GM12878 (cell line): Measurements from ENCODE around the gene LIPA. TPM values are rescaled to one million over a fixed set of nuclear protein-coding genes. Genes with fewer than 3 reads are reported as not detected.

Source experiments
- ATAC-seq: fragments of 200-7000 bp; cut with Tn5 transposase; 3 replicates; pipeline ENCODE4 v1.9.1; 2020; ENCODE audit warnings: mild to moderate bottlenecking, moderate library complexity
- BruUV-seq: library from RNA; stranded (reverse); fragments of 400-500 nt; replicated peaks from 2 replicates; lab custom pipeline; 2021; lab: Mats Ljungman, UMichigan
- CTCF ChIA-PET: fragments of 300-600 bp; sonication (Branson Sonifier 250); formaldehyde crosslinking; extraction: SDS; loops from one replicate; lab custom pipeline; 2021; ENCODE audit warnings: inconsistent platforms; lab: Yijun Ruan, JAX
- POLR2A ChIA-PET: fragments of 350-600 bp; formaldehyde crosslinking; extraction: SDS; loops from one replicate; lab custom pipeline; 2021; ENCODE audit warnings: inconsistent platforms; lab: Charles Lee
- RAD21 ChIA-PET: fragments of 300-600 bp; sonication (Branson Sonifier 250); formaldehyde crosslinking; loops from one replicate; lab custom pipeline; 2023; ENCODE audit warnings: antibody characterized with exemption; ENCODE audit not compliant: unreplicated experiment; lab: Charles Lee
- SMC1A ChIA-PET: fragments of 300-600 bp; sonication (Branson Sonifier 250); formaldehyde crosslinking; loops from one replicate; lab custom pipeline; 2023; ENCODE audit not compliant: unreplicated experiment, uncharacterized antibody; lab: Charles Lee
- DNase-seq: peaks from one replicate; pipeline ENCODE4 v3.0.0-alpha.2; 2011; ENCODE audit warnings: low read depth, low spot score
- FAIRE-seq: peaks from 3 replicates; lab custom pipeline; 2011; peaks lifted over from hg19 to GRCh38; lab: Jason Lieb, UNC
- H2AFZ ChIP-seq: 2 replicates; pipeline ENCODE4 v1.6.0; 2011; ENCODE audit warnings: low read depth, low read length, control low read depth; ENCODE audit not compliant: control insufficient read depth
- H3K27ac ChIP-seq: 2 replicates; pipeline ENCODE4 v1.5.1; 2011; ENCODE audit warnings: control low read depth; ENCODE audit not compliant: control insufficient read depth, insufficient read depth
- H3K27me3 ChIP-seq, 2 experiments: replicated peaks in 1 of 2; 2 replicates each; pipeline versions ENCODE4 v1.6.0 to v1.6.1; 2011; ENCODE audit warnings: low read length in 1 of 2; ENCODE audit not compliant: control insufficient read depth in 2 of 2, insufficient read depth in 2 of 2
- H3K36me3 ChIP-seq, 2 experiments: 2 replicates each; pipeline ENCODE4 v1.5.1; 2011; ENCODE audit warnings: low read length in 1 of 2; ENCODE audit not compliant: control insufficient read depth in 2 of 2, insufficient read depth in 2 of 2
- H3K4me1 ChIP-seq: 2 replicates; pipeline ENCODE4 v1.6.1; 2011; ENCODE audit warnings: mild to moderate bottlenecking, low read length, moderate library complexity, mixed read lengths; ENCODE audit not compliant: control insufficient read depth, insufficient read depth
- H3K4me2 ChIP-seq: 2 replicates; pipeline ENCODE4 v1.6.0; 2011; ENCODE audit warnings: control low read depth; ENCODE audit not compliant: control insufficient read depth, insufficient read depth
- H3K4me3 ChIP-seq: fragments of 200-600 bp; sonication (generic); 2 replicates; pipeline ENCODE4 v1.5.1; 2016
- H3K79me2 ChIP-seq: 2 replicates; pipeline ENCODE4 v1.6.0; 2011; ENCODE audit warnings: low read length; ENCODE audit not compliant: control insufficient read depth, insufficient read depth
- H3K9ac ChIP-seq: 2 replicates; pipeline ENCODE4 v1.8.0; 2011; ENCODE audit warnings: low read length, control low read depth, mixed read lengths; ENCODE audit not compliant: control insufficient read depth, insufficient read depth
- H3K9me3 ChIP-seq: replicated peaks from 3 replicates; pipeline ENCODE4 v1.5.1; 2011; ENCODE audit warnings: mild to moderate bottlenecking, low read length; ENCODE audit not compliant: control insufficient read depth, insufficient read depth
- H4K20me1 ChIP-seq: 2 replicates; pipeline ENCODE4 v1.6.0; 2011; ENCODE audit not compliant: control insufficient read depth, insufficient read depth
- GABPA ChIP-seq: IDR thresholded peaks from 2 replicates; pipeline ENCODE4 v1.6.1; 2014; ENCODE audit warnings: antibody characterized with exemption, low read depth, mild to moderate bottlenecking, inconsistent platforms
- MYC ChIP-seq: IDR thresholded peaks from 2 replicates; pipeline ENCODE4 v1.6.1; 2011; ENCODE audit warnings: mild to moderate bottlenecking, low read length, moderate library complexity, inconsistent platforms; ENCODE audit not compliant: insufficient read depth, insufficient replicate concordance, insufficient read length, severe bottlenecking
- SMAD1 ChIP-seq: fragments of 450-650 bp; IDR thresholded peaks from 2 replicates; pipeline ENCODE4 v1.6.1; 2018; ENCODE audit warnings: mild to moderate bottlenecking, low read depth; ENCODE audit not compliant: partially characterized antibody
- SUPT20H ChIP-seq: IDR thresholded peaks from 2 replicates; pipeline ENCODE4 v1.6.1; 2011; ENCODE audit warnings: low read depth, mild to moderate bottlenecking, low read length, moderate library complexity, borderline replicate concordance; ENCODE audit not compliant: control insufficient read depth
- TAF1 ChIP-seq: IDR thresholded peaks from 2 replicates; pipeline ENCODE4 v1.6.1; 2011; ENCODE audit warnings: mild to moderate bottlenecking, low read depth, low read length, borderline replicate concordance
- WGBS: methylation state at CpG from one replicate; pipeline ENCODE4 v1.1.6; 2016; ENCODE audit warnings: low lambda C conversion rate; ENCODE audit not compliant: insufficient replicate concordance, insufficient coverage; ENCODE audit errors: missing lambda C conversion rate; 5-methylcytosine and 5-hydroxymethylcytosine counted together
- in situ Hi-C: fragments of 300-500 bp; cut with MboI; formaldehyde crosslinking; loops from 9 replicates; pipeline ENCODE4 v1.14.3; 2018; ENCODE audit warnings: mixed read lengths
- intact Hi-C: fragments of 100-400 bp; cut with micrococcal nuclease; formaldehyde crosslinking; loops from one replicate; pipeline ENCODE4 v1.14.2; 2022; ENCODE audit not compliant: unreplicated experiment
- polyA plus RNA-seq, 11 experiments: library from polyadenylated mRNA; depleted of rRNA in 4 of 11; unstranded in 6 of 11; stranded (reverse) in 5 of 11; fragments of >200 nt; fragmentation: Nextera tagmentation in 4 of 11; fragmentation: Illumina TruSeq in 1 of 11; extraction: Ambion mirVana in 4 of 11; extraction: Trizol in 1 of 11; gene quantifications; 1 replicate in 1 of 11; 2 replicates in 10 of 11; pipeline versions ENCODE4 v1.2.1 to v1.2.3, GENCODE V29; 2011 to 2016; ENCODE audit warnings: inconsistent platforms in 2 of 11, missing spikeins in 2 of 11, low read depth in 1 of 11
- total RNA-seq, 4 experiments: library from RNA; depleted of rRNA in 3 of 4; stranded (reverse); fragments of >200 nt in 3 of 4; fragmentation: Illumina TruSeq in 1 of 4; extraction: Trizol in 1 of 4; gene quantifications; 2 replicates each; pipeline versions ENCODE4 v1.2.1 to v1.2.3, GENCODE V29; 2013 to 2021
- TF ChIP-seq, protein P1 (sequence below): IDR thresholded peaks from 2 replicates; pipeline ENCODE4 v1.6.1; 2012; ENCODE audit warnings: low read depth, low read length, improper control_type of control experiment
- TF ChIP-seq, protein P2 (sequence below): fragments of 450-650 bp; IDR thresholded peaks from 2 replicates; pipeline ENCODE4 v1.6.1; 2018; ENCODE audit warnings: mild to moderate bottlenecking, low read depth, moderate library complexity; ENCODE audit not compliant: partially characterized antibody
- TF ChIP-seq, protein P3 (sequence below): fragments of 450-650 bp; IDR thresholded peaks from 2 replicates; pipeline ENCODE4 v1.6.1; 2017; ENCODE audit warnings: mild to moderate bottlenecking, low read depth, inconsistent platforms; ENCODE audit not compliant: poor library complexity, severe bottlenecking

The LIPA gene
- total and polyA plus RNA-seq, 10 of the 15 experiments (the other 5 are each of a cell fraction or from before 2014, with no cell fraction given), result 31.1 to 50.3 (median 39.5) TPM

DNA sequence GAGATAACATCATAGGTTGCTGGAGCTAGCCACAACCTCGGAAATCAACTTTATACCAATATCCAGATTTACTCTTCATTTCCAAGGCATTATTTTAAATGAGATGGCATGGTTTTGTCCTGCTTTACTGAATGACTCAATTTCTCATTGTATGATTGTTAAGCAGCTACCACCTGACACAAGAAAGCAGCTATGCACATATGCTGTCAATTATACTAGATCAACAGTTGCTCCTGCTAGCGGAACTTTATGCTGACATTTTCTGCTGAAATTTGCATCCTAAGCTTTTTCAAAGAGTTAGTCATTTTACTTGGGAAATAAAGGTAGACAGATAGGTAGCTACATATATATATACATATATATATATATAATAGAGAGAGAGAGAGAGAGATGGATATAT lies 35.5 kb downstream of the LIPA start:
- no peak for ATAC-seq
- ChIA-PET CTCF (interaction anchor here (0.6 to 4.2 kb wide), 28 partner anchors 9 to 380 kb away, joined by 3 to 117 read pairs (median 4); partner anchors contain the start of genes CH25H and FAS), RAD21 (interaction anchor here (0.6 to 4.2 kb wide), 17 partner anchors 25 to 351 kb away, joined by 3 to 45 read pairs (median 4); partner anchors contain the start of gene FAS), POLR2A (interaction anchor here (0.9 kb wide), 1 partner anchor 33 kb away, joined by 3 read pairs; no protein-coding TSS in a partner anchor), SMC1A (interaction anchor here (0.6 to 4.2 kb wide), 18 partner anchors 8 to 385 kb away, joined by 3 to 64 read pairs (median 4); partner anchors contain the start of gene FAS)
- Histone ChIP-seq H4K20me1 (no peaks in the 10 kb centered on the region), H3K9ac (no peak overlapping the region), H3K36me3 (peaks cover 0 to 4% of the 10 kb centered on the region in 2 experiments; a peak in 1 of 4 replicates), H3K9me3 (no peaks in the 10 kb centered on the region), H3K4me2 (no peak overlapping the region), H2AFZ (no peak overlapping the region), H3K27me3 (no peaks in the 10 kb centered on the region), H3K4me3 (no peak overlapping the region), H3K4me1 (peaks cover 3% of the 10 kb centered on the region; the same call in 1 of the 2 replicates), H3K79me2 (no peaks in the 10 kb centered on the region), H3K27ac (no peak overlapping the region)
- intact Hi-C loops (loop anchor here (2.0 kb wide), 1 partner anchor 349 kb away; no protein-coding TSS in a partner anchor), in situ Hi-C loops (no loop called here)
- 93% methylated on average over 2 of the region's 2 CpGs for WGBS
- FAIRE-seq, result no peak
- no peak for DNase-seq
- no TSS peak for BruUV-seq
- no peak for TF ChIP-seq GABPA
- TF ChIP-seq, protein P1, sequence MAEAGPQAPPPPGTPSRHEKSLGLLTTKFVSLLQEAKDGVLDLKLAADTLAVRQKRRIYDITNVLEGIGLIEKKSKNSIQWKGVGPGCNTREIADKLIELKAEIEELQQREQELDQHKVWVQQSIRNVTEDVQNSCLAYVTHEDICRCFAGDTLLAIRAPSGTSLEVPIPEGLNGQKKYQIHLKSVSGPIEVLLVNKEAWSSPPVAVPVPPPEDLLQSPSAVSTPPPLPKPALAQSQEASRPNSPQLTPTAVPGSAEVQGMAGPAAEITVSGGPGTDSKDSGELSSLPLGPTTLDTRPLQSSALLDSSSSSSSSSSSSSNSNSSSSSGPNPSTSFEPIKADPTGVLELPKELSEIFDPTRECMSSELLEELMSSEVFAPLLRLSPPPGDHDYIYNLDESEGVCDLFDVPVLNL, result no peak
- TF ChIP-seq, all 136 proteins: peak for 0

DNA sequence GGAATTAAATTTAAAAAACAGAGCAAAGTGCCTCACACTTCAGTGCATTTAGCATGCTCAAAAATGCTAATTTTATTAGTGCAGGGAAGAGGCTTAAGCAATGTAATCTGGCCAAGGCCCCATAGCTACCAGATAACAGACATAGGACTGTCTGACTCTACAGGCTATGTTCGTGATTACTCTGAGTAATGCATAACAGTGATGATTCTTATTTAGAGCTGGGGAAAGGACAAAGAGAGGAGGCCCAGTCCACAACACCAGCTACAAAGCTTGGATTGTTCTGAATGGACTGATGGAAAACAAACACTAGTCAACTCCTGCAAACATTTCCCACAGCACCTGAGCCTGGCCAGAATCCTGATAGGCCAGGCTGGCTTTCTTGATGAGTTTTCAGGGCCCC lies 36.1 kb downstream of the LIPA start:
- ChIA-PET SMC1A (interaction anchor here (0.7 to 4.2 kb wide), 20 partner anchors 9 to 384 kb away, joined by 3 to 64 read pairs (median 5); partner anchors contain the start of gene FAS), CTCF (interaction anchor here (0.8 to 4.2 kb wide), 28 partner anchors 9 to 385 kb away, joined by 3 to 117 read pairs (median 4); partner anchors contain the start of genes CH25H and FAS), POLR2A (interaction anchor here (0.9 kb wide), 1 partner anchor 33 kb away, joined by 3 read pairs; no protein-coding TSS in a partner anchor), RAD21 (interaction anchor here (0.6 to 4.2 kb wide), 19 partner anchors 26 to 384 kb away, joined by 3 to 45 read pairs (median 4); partner anchors contain the start of gene FAS)
- Histone ChIP-seq H3K9me3 (no peaks in the 10 kb centered on the region), H3K36me3 (peaks cover 0 to 3% of the 10 kb centered on the region in 2 experiments; a peak in 1 of 4 replicates), H3K9ac (no peak overlapping the region), H3K4me2 (no peak overlapping the region), H2AFZ (no peak overlapping the region), H3K27ac (no peak overlapping the region), H3K27me3 (no peaks in the 10 kb centered on the region), H3K4me3 (no peak overlapping the region), H4K20me1 (no peaks in the 10 kb centered on the region), H3K79me2 (no peaks in the 10 kb centered on the region), H3K4me1 (peaks cover 3% of the 10 kb centered on the region; the same call in 1 of the 2 replicates)
- in situ Hi-C loops, result no loop called here
- DNase-seq (no peak), FAIRE-seq (no peak), ATAC-seq (no peak)
- no TSS peak for BruUV-seq
- WGBS, result 100% methylated on average over 1 of the region's 1 CpG
- intact Hi-C loops, result no loop called here
- TF ChIP-seq SMAD1 (no peak), MYC (no peak), SUPT20H (no peak), TAF1 (no peak)
- TF ChIP-seq, protein P2, sequence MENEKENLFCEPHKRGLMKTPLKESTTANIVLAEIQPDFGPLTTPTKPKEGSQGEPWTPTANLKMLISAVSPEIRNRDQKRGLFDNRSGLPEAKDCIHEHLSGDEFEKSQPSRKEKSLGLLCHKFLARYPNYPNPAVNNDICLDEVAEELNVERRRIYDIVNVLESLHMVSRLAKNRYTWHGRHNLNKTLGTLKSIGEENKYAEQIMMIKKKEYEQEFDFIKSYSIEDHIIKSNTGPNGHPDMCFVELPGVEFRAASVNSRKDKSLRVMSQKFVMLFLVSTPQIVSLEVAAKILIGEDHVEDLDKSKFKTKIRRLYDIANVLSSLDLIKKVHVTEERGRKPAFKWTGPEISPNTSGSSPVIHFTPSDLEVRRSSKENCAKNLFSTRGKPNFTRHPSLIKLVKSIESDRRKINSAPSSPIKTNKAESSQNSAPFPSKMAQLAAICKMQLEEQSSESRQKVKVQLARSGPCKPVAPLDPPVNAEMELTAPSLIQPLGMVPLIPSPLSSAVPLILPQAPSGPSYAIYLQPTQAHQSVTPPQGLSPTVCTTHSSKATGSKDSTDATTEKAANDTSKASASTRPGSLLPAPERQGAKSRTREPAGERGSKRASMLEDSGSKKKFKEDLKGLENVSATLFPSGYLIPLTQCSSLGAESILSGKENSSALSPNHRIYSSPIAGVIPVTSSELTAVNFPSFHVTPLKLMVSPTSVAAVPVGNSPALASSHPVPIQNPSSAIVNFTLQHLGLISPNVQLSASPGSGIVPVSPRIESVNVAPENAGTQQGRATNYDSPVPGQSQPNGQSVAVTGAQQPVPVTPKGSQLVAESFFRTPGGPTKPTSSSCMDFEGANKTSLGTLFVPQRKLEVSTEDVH, result no peak
- TF ChIP-seq, protein P3, sequence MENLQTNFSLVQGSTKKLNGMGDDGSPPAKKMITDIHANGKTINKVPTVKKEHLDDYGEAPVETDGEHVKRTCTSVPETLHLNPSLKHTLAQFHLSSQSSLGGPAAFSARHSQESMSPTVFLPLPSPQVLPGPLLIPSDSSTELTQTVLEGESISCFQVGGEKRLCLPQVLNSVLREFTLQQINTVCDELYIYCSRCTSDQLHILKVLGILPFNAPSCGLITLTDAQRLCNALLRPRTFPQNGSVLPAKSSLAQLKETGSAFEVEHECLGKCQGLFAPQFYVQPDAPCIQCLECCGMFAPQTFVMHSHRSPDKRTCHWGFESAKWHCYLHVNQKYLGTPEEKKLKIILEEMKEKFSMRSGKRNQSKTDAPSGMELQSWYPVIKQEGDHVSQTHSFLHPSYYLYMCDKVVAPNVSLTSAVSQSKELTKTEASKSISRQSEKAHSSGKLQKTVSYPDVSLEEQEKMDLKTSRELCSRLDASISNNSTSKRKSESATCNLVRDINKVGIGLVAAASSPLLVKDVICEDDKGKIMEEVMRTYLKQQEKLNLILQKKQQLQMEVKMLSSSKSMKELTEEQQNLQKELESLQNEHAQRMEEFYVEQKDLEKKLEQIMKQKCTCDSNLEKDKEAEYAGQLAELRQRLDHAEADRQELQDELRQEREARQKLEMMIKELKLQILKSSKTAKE, result no peak
